NCI-H748 treated with DMSO at 0.1 percent for 48 hours (cell line): ENCODE data around the gene OR8A1.
"Not testable (repeated sequence)": the region's sequence is repeated elsewhere in the genome, so short reads cannot be mapped to it uniquely, and the experiment has no call there.

Experiments used
- DNase-seq: peaks from one replicate; lab custom pipeline; 2025; lab: John Stamatoyannopoulos, UW

OR8A1 gene

DNA sequence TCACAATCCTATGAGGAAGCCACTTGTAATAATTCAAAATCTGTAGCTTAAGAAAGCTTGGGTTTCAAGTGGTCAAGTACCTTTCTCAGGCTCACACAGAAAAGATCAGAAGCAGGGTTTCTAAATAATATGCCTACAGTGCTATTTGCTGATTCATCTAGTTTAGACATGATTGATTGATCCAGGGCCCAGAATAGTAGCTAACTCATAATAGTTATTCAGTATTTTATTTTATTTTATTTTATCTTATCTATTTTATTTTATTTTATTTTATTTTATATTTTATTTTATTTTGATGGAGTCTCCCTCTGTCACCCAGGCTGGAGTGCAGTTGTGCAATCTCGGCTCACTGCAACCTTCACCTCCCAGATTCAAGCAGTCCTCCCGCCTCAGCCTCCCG lies 25.5 kb downstream of the OR8A1 start:
- DNase-seq = no peak

DNA sequence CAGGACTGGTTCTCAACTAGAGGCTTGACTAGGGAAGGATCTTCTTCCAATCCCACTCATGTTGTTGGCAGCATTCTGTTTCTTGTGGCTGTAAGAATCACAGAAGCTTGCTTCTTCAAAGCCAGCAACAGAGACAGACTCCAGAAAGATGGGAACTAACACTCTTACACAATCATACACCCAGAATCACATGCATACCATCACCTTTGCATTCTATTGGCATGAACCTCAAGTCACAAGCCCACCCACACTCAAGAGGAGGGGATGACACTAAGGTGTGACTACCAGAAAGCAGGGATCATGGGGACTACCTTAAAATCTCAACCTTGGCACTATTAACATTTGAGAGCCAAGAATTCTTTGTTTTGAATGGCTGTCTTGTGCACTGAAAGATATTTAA lies 27.8 kb downstream of the OR8A1 start:
- DNase-seq = no peak

DNA sequence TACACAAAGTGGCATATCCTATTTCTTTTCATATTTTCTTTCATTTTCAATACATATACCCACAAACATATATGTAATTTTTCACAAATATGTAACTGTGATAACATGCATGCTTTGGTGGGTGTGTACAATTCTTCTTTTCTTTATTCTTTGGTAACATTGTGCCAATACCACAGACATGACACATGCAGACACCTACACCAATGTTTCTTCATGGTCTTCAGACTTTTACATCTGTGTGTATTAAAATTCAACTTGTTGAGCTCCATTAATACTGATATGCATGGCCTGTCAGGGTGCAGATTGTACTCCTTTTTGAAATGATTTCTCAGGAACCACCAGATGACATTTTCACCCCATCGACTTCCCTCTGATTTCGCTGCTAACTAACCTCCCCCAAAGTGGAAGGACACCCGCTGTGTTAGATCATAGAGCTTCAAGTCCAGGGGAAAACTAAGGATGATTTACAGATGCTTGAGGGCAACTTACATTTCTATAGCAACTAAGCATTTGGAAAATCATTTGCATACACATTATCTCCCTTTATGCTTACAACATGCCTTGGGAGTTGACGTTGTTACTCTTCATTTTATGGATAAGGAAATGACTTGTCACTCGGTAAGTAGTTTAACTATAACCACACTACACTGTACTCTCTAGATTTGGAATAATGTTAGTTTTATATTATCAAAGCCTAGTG lies 31.0 kb downstream of the OR8A1 start:
- no peak for DNase-seq

DNA sequence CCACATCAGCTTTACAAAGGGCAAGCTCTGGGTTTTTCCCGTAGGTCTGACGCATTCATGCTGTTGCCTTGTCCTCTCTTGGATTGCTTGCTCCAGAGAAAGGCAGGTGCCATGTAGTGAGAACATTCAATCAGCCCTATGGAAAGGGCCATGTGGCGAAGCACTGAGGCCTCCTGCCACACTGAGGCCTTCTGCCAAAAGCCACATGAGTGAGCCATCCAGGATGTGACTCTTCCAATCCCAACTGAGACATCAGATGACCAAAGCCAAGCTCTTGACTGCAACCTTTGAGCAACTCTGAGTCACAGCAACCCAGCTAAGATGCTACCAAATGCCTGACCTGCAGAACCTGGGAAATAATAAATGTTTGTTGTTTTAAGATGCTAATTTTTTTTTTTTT lies 32.4 kb downstream of the OR8A1 start:
- DNase-seq = no peak

DNA sequence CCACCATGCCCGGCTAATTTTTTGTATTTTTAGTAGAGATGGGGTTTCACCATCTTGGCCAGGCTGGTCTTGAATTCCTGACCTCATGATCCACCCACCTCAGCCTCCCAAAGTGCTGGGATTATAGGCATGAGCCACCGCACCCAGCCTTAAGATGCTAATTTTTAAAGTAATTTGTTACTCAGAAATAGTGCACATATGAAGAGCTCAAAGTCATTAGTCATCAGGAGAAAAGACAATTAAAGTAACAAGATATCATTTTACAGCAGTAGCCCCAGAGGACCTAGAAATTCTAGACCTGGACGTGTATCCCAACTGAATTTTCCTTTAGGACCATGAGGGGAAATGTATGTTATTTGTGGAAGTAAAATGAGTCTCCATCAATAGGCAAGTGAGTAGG lies 32.9 kb downstream of the OR8A1 start:
- DNase-seq = not testable (repeated sequence)

DNA sequence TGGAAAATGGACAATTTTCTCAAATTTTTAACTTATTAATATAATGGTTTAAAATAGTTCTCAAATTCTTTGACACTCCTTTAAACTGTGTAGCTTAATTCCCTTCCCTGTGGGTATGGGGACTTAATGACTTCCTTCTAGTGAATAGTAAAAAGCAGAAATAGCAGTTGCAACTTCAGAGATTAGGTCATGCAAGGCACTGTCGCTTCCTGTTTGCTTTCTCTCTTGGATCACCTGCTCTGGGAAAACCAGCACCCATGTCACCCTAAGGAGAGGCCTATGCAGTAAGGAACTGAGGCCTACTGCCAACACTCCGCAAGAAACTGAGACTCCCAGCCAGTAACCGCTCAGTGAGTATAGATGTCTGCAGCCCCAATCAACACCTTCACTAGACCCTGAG lies 35.9 kb downstream of the OR8A1 start:
- DNase-seq = no peak

DNA sequence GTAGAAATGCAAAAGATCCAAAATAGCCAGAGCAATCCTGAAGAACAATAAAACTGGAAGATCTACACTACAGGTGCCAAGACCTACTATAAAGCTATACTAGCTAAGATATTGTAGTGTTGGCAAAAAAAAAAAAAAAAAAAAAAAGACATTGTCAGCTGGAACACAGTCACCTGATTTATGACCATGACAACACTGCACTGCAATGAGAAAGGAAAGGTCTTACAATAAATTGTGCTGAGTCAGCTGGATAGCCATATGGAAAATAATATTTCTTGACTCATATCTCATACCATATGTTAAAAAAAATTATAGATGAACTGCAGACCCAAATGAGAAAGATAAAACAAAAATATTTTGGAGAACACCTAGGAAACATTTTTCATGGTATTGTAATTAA lies 38.4 kb downstream of the OR8A1 start:
- no peak for DNase-seq

DNA sequence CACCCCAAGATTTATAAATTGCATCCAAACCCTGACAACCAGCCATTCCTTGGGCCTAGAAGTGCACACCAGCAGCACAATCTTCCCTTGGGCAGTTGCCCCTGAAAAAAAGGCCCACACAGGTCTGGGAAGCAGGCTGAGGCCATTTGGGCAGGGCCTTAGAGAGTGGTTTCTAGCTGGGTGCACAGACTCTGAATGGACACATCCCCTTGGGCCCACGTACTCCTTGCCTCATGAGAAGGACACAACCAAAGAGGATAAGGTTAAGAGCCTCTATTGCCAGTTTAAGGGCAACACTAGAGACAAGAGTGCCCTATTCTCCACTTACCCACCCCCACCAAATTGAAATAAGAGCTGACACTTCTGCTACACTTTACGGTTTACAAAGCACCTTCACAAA lies 40.5 kb downstream of the OR8A1 start:
- no peak for DNase-seq

DNA sequence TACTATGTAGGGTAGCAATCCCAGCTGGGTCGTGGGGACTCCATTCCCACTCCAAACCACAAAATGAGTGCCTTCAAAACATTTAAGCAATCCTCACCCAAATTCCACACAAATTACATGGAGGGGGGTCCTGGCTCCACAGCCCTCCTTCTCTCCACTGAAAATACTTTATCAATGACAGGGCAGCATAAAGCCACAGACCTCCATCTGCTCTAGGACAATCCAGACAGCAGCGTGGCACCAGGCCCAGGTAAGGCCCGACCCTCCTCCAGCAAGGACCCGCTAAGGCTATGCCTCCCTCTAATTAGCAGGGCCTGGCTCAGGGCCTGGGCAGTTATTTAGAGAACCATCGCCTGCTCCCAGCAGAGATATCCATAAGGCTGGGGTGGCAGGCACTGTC lies 41.3 kb downstream of the OR8A1 start, which contains the start of gene PANX3:
Gene PANX3, plus strand, starts transcription at position 365 of the 400 bp plus-strand sequence. CDS start 129 bp downstream, outside the sequence.
- DNase-seq = no peak

DNA sequence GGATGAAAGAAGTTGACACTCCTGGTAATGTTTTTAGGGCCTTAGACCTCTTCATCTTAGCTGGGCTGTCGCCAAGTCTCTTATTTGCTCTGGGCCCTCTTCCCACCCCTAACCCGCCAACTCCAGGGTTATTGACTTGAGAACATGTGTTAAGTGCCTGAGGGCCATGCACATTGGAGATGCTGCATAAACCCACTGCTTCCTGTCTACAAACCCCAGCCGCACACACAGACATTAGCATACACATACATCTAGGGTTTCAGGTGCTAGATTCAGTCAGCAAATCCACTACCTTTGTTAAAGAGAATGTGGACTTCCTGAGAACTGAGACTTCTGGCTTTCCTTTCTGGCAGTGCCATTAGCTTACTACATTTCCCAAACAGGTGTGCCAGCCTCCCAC lies 42.2 kb downstream of the OR8A1 start:
- no peak for DNase-seq

DNA sequence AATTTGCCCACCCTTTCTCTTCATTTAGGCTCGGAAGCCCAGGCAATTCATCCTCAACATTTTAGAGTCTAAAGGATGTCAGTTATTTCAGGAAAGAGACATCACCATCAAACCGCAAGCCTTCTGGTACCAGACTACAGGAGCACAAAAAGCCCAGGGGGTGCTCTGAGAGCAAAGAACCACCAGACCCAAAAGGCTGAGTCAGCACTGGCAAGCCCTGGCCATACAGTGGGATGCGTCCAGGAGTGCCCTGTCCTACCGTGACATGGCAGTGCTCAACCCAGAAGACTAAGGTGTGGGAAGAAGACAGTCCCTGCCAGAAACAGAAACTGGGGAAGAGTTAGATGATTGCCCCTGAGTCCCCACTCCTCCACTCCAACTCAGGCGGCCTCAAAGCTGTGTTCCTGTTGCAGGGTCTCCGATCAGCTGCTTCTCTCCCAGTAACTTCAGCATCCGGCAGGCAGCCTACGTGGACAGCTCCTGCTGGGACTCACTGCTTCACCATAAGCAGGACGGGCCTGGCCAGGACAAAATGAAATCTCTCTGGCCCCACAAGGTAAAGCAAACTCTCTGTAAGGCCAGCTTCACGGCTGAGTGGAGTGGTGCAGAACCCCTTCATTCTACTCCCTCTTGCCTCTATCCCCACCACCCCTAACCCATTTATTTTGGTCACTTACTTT lies 42.9 kb downstream of the OR8A1 start:
- no peak for DNase-seq

DNA sequence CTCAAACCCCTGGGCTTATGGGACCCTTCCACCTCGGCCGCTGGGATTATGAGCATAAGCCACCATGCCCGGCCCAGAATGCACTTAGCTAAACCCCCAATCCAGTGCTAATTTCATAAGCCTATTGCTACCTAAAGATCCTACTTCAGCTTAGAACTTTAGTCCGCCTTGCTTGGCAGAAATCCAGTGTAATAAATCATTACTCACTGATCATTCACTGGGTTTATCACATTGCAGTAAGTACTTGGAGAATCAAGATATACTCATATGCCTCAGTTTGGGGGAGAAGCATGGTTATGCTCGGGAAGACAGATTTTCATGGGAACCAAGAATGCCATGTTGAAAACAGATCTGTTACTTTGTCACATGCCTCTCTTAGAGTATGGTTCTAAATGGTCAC lies 49.1 kb downstream of the OR8A1 start:
- DNase-seq = no peak
